Measurements from ENCODE around the gene BSPRY.

BSPRY gene

GRCh38 chr9:113349445-113350094, at the start of gene BSPRY:
BSPRY (plus strand) TSS chr9:113349541; CDS start chr9:113349580, 39 bp downstream.
- DNase-seq (ENCODE audit: low spot score), result peak; percentile 55

- peak; percentile 16 for DNase-seq (ENCODE audit: low spot score)
Measured at GRCh38 chr9:113299800-113300292, 49.5 kb upstream of the BSPRY start.

GRCh38 chr9:113301548-113301947, 47.8 kb upstream of the BSPRY start:
- no peak for DNase-seq (ENCODE audit: low spot score)

GRCh38 chr9:113302792-113303418, 46.4 kb upstream of the BSPRY start, which contains the start of gene RNF183:
RNF183 (minus strand) TSS chr9:113303376; CDS start chr9:113298184, 5,192 bp downstream.
- no peak for DNase-seq (ENCODE audit: low spot score)

- no peak for DNase-seq (ENCODE audit: low spot score)
Measured at GRCh38 chr9:113306566-113306965, 42.8 kb upstream of the BSPRY start.

- no peak for DNase-seq (ENCODE audit: low spot score)
Measured at GRCh38 chr9:113307396-113307975, 41.9 kb upstream of the BSPRY start.

GRCh38 chr9:113309204-113309813, 40.0 kb upstream of the BSPRY start:
- DNase-seq (ENCODE audit: low spot score), result peak; percentile 67

- peak; percentile 19 for DNase-seq (ENCODE audit: low spot score)
Measured at GRCh38 chr9:113310538-113310937, 38.8 kb upstream of the BSPRY start.

- no peak for DNase-seq (ENCODE audit: low spot score)
Measured at GRCh38 chr9:113311961-113312360, 37.4 kb upstream of the BSPRY start.

GRCh38 chr9:113313261-113313660, 36.1 kb upstream of the BSPRY start:
- no peak for DNase-seq (ENCODE audit: low spot score)

GRCh38 chr9:113315231-113315630, 34.1 kb upstream of the BSPRY start:
- DNase-seq (ENCODE audit: low spot score), result no peak

GRCh38 chr9:113316030-113316429, 33.3 kb upstream of the BSPRY start:
- DNase-seq (ENCODE audit: low spot score), result no peak

GRCh38 chr9:113317777-113318176, 31.6 kb upstream of the BSPRY start:
- DNase-seq (ENCODE audit: low spot score), result peak; percentile 54

GRCh38 chr9:113319054-113319453, 30.3 kb upstream of the BSPRY start:
- no peak for DNase-seq (ENCODE audit: low spot score)

GRCh38 chr9:113320051-113320450, 29.3 kb upstream of the BSPRY start:
- no peak for DNase-seq (ENCODE audit: low spot score)

- DNase-seq (ENCODE audit: low spot score), result no peak
Measured at GRCh38 chr9:113322671-113323070, 26.7 kb upstream of the BSPRY start.

- DNase-seq (ENCODE audit: low spot score), result no peak
Measured at GRCh38 chr9:113326230-113326629, 23.1 kb upstream of the BSPRY start.

- no peak for DNase-seq (ENCODE audit: low spot score)
Measured at GRCh38 chr9:113328045-113328782, 21.1 kb upstream of the BSPRY start.

GRCh38 chr9:113331780-113332179, 17.6 kb upstream of the BSPRY start:
- DNase-seq (ENCODE audit: low spot score), result no peak

GRCh38 chr9:113337714-113338113, 11.6 kb upstream of the BSPRY start:
- DNase-seq (ENCODE audit: low spot score), result no peak

GRCh38 chr9:113340011-113340699, 9.2 kb upstream of the BSPRY start, which contains the start of gene WDR31:
WDR31 (minus strand) TSS chr9:113340275; CDS start chr9:113332022, 8,253 bp downstream.
- peak; percentile 97 for DNase-seq (ENCODE audit: low spot score)

Measured in AG20443 (cell line).